CD4-positive, alpha-beta T cell treated with Interleukin-21 for 1 hour (primary cell): Measurements from ENCODE around the gene PCP4.

ENCODE experiments used
- DNase-seq: peaks from one replicate; pipeline ENCODE4 v3.0.0-alpha.2; 2020

Gene PCP4

DNA sequence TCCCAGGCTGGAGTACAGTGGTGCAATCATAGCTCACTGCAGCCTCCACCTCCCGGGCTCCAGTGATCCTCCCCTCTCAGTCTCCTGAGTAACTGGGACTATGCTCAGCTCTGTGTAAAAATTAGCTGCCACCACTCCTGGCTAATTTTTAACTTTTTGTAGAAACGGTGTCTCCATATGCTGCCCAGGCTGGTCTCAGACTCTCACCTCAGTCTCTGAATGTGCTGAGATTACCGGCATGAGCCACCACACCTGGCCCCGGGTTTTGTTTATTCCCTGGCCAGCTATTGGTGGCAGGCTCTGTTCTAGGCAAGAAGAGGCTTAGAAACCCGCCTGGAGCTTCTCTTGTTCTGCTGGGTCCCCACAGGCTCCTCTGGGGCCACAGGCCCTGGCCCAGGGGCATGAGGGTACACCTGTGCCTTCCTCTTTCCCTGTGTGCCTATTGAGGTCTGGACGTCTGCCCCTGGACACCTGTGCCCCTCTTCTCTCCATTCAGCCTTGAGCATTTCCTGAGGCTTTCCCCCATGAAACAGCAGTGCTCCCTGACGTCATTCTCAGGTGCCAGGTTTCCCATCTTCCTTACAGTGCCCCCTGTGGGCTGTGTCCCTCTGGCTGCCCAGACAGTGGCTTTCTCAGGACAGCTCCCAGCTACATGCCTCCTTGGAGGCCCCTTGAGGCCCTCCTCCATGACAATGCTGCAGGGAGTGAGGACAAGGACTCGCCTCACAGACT is 57.5 kb downstream of the PCP4 start:
- DNase-seq, result no peak

DNA sequence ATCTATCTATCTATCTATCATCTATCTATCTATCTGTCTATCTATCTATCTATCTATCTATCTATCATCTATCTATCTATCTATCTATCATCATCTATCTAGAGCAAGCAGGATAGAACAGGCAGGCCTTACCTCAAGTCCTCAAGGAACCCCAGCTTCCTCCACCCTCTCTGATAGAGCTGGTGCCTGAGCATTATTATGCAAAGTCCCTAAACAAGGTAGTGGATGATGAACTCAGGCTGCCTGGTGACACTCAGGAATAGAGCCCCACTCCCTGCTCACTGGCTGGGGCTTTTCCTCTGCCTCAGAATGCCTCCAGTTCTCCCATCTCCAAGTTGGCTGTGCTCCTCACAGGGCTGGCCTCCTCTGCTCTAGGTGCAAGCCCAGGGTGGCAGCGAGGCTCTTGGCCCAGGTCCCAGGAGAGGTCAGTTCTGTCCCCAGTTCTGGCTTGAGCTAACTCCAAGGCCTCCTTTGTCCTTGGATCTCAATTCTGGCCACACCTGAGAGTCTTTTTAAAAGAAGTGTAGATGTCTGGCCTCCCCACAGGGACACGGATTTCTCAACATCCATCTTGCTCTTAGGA is 60.2 kb downstream of the PCP4 start:
- no peak for DNase-seq

GRCh38 chr21:39932335-39932734 is 65.1 kb downstream of the PCP4 start:
- DNase-seq, result no peak

DNA sequence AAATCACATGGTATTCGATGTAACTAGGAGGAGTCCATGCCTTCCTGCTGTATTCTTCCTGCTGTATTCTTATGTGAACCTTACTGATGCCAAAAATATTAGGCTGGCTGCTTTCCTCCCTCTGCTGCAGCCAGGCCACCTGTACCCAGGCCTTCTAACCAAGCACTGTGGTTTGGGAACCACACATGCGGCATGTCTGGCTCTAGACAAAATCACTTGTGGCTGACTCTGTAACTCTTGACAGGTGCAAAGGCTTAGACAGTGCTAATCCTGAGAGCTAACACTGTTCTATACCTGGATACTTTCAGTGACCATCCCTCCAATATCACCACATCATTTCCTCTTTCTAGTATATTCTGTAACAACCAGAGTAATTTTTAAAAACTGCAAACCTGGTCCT is 67.7 kb downstream of the PCP4 start:
- DNase-seq, result no peak

DNA sequence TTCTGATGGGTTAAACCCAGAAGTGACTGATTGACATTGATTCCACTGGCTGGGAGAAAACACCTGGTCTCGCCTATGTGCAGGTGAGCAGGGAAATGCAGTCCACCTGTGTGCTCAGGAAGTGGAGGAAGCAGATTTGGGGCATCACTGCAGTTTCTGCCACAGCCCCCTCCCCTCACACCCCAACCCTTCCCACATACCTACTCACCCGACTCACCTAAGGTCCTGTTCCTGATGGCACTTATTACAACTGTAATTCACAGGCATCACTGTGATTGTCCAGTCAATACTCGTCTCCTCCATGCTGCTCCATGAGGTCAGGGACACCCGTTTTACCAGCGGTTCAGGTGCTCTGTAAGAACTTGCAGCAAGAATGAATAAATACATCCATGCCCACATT is 68.5 kb downstream of the PCP4 start:
- DNase-seq, result no peak

DNA sequence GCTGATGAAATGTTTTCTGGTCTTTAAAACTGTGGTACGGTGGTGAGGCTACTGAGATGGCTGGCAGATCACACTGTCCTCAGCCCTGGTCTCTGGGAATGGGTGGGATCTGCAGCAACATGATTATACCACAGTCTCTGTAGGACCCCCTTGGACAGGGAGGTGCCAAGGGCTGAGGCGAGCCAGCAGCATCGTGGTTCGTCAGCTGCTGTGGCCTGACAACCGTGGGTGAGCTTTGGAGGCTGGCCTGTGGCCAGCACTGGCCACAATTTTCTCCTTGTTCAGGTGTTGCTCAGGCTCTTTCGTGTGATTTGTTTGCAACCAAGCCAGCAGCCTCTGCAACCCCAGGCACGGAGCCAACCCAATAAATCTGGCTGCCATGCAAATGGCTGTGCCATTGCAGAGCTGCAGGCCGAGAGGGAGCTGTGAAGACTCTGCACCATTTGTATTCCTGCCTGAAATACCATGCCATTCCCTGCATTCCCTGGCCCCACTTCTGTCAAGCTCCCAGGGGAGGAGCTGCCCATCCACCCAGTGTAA is 70.9 kb downstream of the PCP4 start:
- no peak for DNase-seq

DNA sequence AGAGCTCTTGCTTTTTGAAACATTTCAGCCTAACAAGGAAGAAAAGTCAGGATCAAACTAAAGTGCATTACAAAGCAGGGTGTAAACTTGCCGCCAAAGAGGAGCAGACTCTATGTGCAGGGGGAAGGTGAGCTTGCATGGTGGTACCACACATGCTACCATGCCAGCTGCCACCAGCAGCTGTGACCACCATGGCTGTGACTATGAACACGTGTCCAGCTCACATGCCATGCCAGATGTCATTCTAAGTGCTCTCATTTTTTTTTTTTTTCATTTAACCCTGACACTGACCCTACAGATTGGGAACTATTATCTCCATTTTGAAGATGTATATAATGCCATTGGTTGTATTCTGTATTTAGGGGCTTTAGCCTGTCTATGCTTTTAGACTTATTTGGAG is 79.0 kb downstream of the PCP4 start:
- DNase-seq, result no peak

GRCh38 chr21:39947031-39947430 is 79.8 kb downstream of the PCP4 start:
- DNase-seq, result no peak

DNA sequence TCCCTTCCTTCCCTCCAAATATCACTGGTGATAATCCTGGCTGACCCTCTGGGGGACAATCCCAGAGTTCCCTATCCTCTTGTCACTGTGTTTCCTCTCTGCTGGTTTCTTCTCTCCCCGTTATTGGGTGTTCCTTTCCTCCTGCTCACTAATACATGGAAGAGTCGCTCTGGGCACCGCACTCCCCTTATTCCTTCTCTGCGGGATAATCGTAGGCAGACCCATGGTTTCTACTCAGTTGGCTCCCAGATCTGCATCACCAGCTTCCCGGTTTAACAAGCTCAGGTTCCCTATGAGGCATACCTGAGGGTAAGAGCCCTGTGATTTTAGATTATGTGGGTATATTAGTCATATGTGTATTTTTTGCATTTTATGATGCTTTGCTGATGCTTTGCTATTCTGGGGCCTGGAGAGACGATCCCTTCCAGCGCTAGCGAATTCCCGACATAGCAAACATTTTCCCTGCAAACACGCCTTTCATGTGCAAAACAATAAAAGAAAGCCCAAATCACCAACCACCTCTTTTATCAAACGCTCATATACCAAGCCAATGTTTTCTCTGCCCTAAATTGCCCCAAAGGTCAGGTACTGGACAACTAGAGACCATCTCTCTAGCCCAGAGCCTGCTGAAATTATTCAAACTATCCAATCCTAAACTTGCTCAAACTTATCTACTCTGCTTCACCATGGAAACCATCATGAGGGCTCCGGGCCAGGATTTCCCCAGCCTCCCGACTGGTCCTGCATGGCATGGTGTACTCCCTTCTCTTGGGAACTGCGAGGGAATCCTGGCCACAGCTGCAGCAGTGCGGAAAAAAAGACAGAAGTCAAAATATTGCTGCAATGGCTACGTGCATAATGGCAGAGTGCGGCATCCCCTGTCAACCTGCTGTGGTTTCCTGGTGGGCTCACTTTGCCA is 84.2 kb downstream of the PCP4 start:
- DNase-seq, result no peak

DNA sequence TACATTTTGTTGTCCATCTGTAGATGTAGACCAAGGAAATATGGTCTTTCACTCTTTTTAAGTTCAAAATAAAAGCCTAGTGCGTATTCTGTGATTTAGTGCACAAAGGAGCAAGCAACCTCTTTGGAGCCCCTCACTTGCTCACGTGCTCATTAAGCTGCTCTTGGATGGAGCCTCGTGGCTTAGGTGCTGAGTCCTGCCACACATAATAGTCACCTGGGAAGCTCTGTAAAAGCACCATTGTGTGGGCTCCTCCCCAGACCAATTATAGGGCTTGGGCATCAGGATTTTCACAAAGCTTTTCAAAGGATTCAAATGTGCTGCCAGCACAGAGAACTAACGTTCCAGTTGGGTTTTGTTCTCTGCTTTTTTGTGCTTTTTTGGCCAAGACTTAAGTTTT is 85.0 kb downstream of the PCP4 start:
- no peak for DNase-seq

GRCh38 chr21:39954570-39954969 is 87.3 kb downstream of the PCP4 start:
- DNase-seq, result no peak

DNA sequence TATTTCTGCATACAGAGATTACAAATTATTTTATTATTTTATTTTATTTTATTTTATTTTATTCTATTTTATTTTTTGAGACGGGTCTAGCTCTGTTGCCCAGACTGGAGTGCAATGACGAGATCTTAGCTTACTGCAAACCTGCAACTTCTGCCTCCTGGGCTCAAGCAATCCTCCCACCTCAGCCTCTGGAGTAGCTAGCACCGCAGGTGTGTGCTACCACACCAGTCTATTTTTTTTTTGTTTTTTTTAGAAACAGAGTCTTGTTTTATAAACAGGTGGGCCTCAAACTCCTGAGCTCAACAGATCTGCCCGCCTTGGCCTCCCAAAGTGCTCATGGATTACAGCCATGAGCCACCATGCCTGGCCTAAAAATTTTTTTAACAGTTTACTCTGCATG is 88.1 kb downstream of the PCP4 start:
- no peak for DNase-seq

DNA sequence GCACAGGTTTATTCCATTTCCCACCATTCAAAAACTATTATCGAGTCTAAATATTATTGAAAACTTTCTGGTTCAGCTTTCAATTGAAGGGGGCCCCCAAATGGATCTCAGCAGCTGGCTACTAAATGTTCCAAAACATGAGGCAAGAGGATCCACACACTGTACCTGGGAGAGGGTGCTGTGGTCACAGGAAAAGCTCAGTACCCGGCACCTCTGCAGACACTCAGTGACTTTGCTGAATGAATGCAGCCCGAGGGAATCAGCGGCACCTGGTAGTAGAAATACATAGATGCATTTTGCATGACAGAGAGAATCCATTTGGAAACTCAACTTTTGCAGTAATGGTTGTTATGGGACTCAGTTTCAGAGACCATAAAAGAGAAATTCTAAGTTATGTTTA is 89.3 kb downstream of the PCP4 start:
- no peak for DNase-seq

GRCh38 chr21:39958731-39959130 is 91.5 kb downstream of the PCP4 start:
- DNase-seq, result no peak

- DNase-seq, result no peak
These were observed 94.0 kb downstream of the PCP4 start for GRCh38 chr21:39961251-39961650.

- DNase-seq, result no peak
These were observed 97.8 kb downstream of the PCP4 start for GRCh38 chr21:39965026-39965425.

DNA sequence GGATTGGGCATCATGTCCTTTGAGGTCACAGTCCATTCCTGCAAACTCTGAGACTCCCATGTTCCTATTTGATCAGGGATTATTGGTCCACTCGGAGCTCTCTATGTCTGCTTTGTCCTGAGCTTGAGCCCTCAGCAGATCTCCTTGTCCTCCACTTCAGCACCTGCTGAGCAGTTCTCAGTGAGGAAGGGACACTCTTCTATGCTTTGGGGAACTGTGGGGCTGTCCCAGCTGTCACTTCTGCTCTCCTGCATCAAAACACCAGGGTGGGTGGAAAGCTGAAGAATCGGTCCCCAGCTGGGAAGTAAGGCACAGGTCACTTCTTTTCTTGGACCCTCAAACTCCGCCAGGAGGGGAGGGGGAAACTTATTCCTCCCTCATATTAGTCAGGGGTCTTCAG is 99.5 kb downstream of the PCP4 start:
- no peak for DNase-seq

DNA sequence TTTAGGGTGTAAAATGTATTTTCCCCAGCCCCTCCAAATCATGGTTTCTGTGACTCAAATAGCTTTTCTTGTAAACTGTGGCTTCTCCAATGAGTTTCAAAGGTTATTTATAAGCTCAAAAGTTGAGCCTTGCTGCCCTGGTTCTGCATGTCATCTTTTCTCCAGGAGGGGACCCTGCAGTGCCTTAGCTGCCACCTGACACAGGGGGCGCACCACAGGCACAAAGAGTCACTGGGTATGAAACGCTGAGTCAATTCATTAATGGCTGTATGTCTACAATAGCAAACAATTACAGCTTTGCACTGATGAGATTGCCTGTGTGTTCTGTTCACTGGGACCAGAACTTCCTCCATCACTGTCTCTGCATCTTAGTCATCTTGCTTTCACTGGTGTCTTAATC is 100.8 kb downstream of the PCP4 start:
- DNase-seq, result no peak

- no peak for DNase-seq
These were observed 102.6 kb downstream of the PCP4 start for GRCh38 chr21:39969691-39970364.

DNA sequence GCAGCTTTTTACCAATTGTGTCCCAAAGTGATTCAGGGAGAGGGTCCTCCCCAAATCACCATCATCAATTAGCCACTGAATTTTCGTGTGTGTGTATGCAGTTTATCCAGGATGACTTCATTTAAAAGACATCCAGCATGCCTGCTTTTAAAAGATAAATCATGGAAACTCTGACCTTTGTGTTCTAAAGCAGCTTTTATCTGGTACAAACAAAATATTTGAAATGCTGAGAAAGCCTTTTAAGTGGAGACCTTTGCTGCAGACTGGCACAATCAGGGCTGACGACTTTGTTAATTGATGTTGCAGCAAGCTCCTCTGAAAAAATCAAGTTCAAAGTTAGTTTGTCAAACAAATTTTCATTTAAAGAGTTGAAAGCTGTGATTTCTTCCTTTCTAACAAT is 104.7 kb downstream of the PCP4 start:
- no peak for DNase-seq

GRCh38 chr21:39972471-39972870 is 105.2 kb downstream of the PCP4 start:
- no peak for DNase-seq

GRCh38 chr21:39972976-39973770 is 105.9 kb downstream of the PCP4 start:
- no peak for DNase-seq
